Measurements from ENCODE around the gene LETM1.
"Not testable (repeated sequence)": the region's sequence is repeated elsewhere in the genome, so short reads cannot be mapped to it uniquely, and the experiment has no call there.

The LETM1 gene

DNA sequence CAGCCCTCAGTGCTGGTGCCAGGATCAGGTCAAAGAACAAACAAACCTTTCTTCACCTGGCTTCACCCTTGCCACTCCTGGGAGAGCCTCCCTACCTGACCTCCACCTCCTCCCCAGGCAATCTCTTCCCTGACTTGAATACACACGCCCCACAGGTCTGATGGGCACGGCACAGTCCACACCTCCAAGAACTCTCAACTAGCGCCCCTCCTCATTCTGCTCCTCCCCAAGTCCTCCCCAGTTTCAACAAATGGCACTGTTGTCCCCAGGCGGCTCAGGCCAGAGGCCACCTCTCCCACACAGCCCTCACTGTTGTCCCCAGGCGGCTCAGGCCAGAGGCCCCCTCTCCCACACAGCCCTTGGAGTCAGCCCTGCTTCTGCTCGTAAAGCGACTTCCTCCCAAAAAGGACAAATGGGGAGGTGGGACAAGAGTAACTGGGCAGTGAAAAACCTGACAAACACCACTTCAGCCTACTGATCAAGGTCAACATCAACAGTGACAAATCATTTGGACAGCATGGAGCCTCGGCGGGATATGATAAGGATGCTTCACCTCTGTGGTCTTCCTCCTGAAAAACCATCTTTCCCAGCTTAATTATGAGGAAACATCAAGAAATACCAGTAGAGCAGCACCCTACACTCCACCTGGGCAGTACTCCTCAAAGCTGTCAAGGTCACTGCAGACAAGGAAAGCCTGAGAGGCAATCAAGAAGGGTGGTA, 2.9 kb downstream of the LETM1 start:
- no peak for DNase-seq (ENCODE audit: low read depth in 2 of 2, low spot score in 1 of 2)

DNA sequence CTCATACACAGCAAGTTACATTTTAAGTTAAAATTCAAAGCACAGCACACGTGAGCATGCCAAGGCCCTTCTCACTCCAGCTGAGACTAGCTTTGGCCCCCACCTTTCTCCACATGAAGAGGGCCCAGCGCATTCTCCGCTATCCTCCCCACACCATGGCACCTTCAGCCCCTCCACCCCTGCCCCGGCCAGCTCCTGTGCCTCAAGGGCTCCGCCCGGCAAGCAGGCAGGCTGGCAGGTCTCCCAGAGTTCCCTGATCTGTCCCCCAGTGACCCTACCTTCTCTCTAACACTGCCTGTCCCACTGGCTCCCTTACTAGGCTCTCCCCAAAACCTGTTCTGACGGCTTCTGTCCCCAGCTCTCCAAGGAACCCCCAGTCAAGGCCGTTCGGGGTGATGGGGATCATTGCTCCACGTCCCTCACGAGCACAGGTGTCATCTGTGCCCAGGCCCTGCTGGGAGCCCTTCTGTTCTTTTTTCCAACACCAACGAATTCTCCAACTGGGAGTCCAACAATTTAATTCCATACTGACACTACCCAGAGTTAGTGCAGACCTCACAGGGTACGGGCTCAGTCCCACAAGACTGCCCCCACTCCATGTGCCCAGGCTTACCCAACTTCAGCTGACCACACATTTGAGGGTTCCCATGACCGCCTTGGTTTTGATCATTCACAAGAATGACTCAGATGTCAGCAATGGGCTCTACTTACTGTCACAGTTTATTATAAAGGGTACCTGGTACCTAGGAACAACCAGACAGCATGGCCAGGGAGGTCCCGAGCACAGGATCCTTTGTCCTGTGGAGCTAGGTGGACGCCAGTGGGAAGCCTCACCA, 4.2 kb downstream of the LETM1 start:
- DNase-seq (ENCODE audit: low read depth in 2 of 2, low spot score in 1 of 2), result no peak

DNA sequence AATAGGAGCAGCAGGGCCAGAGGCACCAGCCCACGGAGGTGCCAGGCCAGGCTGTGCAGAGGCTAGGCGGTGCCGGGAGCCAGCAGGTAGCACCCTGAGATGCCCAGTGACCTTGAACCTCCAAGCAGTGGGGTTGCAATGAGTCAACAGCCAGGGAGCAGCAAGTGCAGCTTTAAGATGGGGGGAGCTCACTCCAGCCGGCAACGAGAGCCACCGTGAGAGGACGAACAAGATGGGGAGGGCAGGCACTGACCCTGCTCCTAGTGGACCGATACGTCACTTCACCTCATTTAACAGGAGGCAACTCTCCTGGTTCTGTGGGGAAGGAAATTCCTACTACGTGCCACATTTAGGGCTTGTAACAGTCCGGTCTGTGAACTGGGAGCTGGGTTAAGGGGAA, 4.8 kb downstream of the LETM1 start:
- DNase-seq (ENCODE audit: low read depth in 2 of 2, low spot score in 1 of 2), result no peak

DNA sequence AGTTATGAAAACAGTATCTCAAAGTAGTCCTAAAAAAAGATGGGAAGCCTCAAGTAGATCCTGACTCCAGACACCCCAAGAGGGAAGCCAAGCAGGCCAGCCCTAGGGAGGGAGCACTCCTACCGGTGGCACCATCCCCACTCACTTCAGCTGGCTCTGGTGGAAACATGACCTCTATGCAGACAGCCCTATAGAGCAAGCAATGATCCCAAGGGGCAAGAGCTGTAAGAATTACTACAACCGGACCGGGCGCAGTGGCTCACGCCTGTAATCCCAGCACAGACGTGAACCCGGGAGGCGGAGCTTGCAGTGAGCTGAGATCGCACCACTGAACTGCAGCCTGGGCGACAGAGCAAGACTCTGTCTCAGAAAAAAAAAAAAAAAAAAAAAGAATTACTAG, 5.7 kb downstream of the LETM1 start:
- DNase-seq (ENCODE audit: low read depth in 2 of 2, low spot score in 1 of 2), result no peak

DNA sequence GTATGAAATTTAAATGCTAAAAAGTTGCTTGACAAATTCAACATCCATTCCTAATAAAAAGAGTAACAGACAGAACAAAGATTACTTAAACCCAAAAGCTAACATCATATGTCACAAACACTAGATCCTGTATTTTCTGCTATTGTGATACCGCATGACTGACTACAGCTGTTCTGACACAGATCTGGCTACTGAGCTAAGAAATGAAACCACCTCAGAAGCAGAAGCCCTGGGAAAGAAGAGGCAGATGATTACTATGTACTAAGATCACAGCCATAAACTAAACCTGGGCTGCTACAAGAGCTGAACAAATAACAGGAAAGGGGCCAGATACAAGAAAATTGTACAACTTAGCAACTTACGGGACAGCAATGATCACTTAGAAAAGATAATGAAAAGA, 9.4 kb downstream of the LETM1 start:
- DNase-seq (ENCODE audit: low read depth in 2 of 2, low spot score in 1 of 2), result no peak

DNA sequence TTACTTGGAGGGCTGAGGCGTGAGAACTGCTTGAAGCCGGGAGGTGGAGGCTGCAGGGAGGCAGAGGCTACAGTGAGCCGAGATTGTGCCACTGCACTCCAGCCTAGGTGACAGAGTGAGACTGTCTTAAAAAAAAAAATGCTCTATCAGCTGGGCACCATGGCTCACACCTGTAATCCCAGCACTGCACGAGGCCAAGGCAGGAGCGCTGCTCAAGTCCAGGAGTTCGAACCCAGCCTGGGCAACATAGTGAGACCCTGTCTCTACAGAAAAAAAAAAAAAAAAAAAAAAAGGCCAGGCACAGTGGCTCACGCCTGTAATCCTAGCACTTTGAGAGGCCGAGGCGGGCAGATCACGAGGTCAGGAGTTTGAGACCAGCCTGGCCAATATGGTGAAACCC, 11.3 kb downstream of the LETM1 start:
- not testable (repeated sequence) for DNase-seq (ENCODE audit: low read depth in 2 of 2, low spot score in 1 of 2)

DNA sequence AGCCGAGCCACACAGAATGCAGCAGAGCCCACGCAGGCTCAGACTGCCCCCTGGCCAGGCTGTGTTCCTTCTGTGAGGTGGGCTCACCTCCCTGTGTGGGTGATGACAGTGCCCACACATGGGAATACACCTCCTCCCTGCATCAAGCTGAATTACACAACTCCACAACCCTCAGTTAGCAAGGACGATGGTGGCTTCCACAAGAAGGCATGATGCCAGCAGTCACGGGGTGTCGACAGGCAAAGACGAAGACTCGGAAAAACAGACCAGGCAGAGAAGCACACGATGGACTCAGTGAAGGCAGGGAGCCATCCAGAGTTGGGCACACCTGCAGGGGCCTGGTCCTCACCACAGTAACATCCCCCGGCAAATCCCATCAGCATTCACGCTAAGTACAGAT, 12.1 kb downstream of the LETM1 start:
- DNase-seq (ENCODE audit: low read depth in 2 of 2, low spot score in 1 of 2), result no peak

DNA sequence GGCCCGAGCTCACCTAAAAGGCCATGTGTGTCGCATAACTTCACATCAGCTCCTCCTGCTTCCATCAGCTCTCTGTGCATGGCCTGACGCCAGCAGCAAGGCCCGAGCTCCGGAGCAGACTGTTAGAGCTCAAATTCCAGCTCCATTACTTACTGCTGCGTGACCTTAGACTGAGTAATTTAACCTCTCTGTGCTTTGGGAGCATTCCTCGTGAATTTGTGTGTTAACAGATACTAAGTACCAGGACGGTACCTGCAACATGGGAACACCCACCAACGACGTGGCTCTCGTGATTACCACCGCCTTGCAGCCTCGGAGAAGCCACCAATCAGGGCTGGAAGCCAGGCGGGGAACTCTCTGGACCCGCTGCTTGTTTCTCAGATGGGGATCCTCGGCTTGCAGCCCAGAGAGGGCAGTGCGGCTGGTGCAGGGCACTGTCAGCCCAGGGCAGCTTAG, 12.9 kb downstream of the LETM1 start:
- DNase-seq (ENCODE audit: low read depth in 2 of 2, low spot score in 1 of 2), result no peak

DNA sequence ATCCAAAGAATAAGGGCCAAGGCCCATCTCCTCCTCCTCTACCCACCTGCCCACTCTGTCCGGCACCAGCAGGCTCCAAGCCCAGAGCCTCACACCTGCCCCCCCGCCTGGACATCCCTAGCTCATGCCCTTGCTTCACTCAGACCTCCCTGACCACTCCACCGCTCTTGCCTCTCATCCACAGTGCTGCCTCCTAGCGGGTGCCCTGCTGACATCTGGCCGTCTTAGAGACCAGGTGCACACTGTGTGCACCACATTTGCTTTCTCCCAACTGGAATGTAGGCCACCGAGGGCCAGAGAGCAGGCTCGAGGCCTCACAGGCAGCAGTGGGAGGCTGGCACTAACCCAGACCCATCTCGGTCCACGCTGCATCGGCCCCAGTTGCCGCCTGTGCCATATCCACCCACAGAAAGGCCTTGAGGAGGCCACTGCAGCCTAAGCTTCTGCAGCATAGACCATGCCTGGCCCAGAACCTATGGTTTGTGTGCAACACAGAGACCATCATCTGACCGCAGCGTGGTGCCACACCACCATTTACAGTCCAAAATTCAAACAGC, 13.5 kb downstream of the LETM1 start:
- DNase-seq (ENCODE audit: low read depth in 2 of 2, low spot score in 1 of 2), result no peak

DNA sequence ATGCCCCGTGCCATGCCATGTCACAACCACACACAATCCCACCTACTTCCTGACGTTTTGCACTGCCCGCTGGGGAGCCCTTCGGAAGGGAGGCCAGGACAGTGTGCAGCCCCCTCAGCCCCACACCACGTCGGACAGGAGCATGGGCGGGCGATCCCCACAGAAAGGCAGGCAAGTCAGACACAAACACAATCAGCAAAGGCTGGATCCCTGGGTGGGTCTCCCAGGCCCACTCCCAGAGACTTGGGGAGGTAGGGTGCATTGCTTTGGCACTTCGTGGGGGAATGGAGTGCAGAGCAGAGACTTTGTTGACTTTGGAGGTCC, 14.1 kb downstream of the LETM1 start:
- DNase-seq (ENCODE audit: low read depth in 2 of 2, low spot score in 1 of 2), result no peak

DNA sequence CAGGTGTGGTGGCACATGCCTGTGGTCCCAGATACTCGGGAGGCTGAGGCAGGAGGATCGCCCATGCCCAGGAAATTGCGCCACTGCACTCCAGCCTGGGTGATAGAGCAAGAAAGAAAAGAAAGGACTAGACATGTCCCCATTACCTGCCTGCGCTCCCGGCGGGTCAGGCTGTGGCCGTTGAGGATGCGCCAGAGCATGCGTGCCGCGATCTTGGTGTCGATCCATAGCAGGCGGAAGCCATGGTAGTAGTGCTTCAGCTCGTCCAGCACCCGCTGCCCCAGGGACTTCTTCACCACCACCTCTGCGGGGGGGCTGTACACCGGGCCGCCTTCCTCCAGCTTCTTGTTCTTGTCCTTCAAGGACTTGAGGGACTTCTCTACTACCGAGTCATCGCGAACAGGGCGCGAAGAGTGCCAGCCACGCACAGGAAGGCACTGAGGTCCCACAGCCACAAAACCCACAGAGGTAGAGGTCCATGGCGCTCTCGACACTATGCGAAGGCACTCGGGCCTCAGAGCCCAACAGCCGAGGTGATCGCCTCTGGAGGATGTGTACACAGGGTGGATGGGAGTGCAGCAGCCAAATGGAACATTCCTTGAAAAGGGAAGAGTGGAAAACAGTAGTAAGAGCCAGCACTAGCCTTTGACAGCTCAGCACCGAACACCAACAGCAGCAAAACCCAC, 14.6 kb downstream of the LETM1 start:
- DNase-seq (ENCODE audit: low read depth in 2 of 2, low spot score in 1 of 2), result no peak

DNA sequence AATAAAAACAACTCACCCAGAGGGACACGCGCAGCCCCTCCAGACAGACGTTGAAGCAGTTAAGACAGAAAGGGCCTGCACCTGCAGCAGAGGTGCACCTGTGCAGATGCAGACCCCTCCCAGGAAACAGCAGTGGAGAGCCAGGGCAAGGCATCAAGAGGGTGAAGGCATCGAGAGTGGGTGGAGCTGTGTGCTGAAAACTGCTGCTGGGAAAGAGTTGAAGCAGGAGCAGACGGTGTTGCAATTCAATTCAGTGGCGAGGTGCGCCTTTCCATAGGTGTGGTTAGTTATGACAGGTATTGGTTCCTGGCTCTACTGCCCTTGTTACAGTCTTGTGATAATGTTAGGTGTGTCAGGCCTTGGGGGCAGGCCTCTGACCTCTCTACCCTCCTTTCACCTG, 16.7 kb downstream of the LETM1 start:
- no peak for DNase-seq (ENCODE audit: low read depth in 2 of 2, low spot score in 1 of 2)

DNA sequence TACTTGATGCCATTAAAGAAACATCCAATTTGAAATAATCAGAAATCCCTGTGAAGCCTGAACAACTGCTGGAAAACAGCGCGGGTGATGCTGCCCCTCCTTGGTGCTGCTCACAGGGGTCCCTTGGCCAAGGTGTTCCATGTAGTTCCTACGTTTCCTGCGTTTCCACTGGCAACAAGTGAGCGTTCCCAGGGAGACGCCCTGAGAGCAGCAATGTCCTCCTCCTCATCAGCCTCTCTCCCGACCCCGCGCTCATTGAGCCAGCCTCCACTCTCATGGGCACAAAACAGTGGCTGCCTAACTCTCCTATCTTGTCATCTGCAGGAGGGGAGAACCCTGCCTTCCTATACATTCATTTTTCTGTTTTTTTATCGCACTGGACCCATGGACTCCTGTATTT, 18.9 kb downstream of the LETM1 start:
- no peak for DNase-seq (ENCODE audit: low read depth in 2 of 2, low spot score in 1 of 2)

DNA sequence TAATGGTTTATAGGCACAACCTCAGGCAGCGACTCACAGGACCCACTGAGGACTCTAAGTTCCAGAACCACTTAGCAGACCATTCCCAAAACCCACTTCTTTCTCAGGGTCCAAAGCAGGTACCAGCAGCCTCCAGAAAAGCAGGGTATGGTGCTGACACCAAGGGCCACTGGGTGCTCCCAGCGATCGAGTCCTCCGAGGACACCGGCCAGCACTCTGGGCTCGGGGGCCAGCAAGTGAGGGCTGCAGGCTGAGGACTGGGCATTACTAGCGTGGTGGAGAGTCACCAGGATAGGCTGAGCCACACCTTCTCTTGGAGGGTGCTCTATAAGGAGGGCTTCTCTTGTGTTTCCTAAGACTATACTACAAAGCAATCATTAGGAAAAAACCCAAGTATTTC, 19.3 kb downstream of the LETM1 start:
- DNase-seq (ENCODE audit: low read depth in 2 of 2, low spot score in 1 of 2), result no peak

DNA sequence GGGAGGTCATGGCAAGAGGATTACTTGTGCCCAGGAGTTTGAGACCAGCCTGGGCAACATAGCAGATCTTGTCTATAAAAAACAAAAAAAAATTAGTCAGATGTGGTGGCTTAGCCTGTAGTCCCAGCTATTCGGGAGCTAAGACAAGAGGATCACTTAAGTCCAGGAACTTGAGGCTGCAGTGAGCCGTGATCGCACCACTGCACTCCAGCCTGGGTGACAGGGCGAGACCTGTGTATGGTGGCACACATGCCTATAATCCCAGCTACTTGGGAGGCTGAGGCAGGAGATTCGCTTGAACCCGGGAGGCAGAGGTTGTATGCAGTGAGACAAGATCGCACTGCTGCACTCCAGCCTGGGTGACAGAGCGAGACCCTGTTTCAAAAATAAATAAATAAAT, 20.1 kb downstream of the LETM1 start:
- DNase-seq (ENCODE audit: low read depth in 2 of 2, low spot score in 1 of 2), result not testable (repeated sequence)

DNA sequence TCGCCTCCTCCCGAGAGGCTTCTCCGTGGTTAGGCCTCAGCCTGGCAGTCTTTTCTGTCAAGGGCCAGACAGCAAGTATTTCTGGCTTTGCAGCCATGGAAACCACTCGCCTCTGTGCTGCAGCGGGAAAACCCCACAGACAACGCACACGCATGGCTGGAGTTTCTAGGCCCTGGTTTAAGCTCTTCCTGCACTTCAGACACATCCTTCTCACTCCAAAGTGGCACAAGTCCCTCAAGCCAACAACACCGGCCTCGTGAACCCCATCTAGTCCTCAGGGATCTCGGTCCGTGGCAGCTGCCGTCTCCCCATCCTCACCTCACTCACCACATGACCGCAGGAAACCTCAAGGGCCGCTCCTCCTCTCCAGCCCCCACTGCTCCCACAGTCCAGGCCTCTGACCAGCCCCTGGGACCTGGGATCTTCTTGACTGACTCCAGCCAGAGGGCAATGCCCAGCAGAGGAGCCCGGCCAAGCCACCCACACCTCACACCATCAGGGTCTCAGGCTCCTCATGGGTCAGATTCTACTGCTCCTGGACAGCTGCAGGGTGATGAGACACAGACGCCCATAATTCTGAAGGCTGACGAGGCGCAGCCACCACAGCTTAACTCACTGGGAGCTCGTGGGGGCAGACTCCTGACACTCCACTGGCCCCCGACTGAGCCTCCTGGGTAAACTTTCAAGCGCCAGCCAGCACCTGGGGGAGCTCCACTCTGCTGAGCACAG, 21.7 kb downstream of the LETM1 start:
- no peak for DNase-seq (ENCODE audit: low read depth in 2 of 2, low spot score in 1 of 2)

DNA sequence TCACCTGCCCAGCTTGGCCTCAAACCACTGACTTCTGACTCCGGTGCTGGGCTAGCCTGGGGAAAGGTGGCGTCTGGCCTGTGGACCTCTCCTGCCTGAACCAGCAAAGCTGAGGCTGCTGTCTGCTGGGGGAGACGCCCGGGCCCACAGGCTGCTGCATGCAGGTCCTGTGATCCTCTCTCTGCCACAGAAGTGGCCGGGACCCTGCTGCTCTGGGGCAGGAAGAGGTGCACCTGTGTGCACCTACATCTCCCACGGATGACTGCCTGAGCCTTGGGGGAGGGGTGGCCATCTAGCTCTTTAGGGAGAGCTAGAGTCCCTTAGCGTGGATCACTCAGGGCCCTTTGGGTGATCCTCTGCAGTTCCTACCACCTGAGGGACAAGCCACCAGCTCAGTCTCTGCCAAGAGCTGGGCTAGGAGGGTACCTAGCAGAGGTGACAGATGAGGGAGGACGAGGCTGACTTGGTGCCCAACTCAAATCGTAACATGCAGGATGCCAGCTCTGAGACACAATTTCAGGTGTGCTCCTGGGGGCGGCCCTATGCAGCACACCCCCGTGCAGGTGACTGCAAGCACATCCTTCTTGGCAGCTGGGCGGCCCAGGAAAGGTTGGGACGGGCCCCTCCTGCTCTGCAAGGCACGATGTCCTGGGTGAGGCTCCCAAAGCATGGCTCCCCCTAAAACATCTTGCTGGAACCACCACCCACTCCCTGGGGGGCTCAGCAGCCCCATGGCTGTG, 22.5 kb downstream of the LETM1 start:
- no peak for DNase-seq (ENCODE audit: low read depth in 2 of 2, low spot score in 1 of 2)

DNA sequence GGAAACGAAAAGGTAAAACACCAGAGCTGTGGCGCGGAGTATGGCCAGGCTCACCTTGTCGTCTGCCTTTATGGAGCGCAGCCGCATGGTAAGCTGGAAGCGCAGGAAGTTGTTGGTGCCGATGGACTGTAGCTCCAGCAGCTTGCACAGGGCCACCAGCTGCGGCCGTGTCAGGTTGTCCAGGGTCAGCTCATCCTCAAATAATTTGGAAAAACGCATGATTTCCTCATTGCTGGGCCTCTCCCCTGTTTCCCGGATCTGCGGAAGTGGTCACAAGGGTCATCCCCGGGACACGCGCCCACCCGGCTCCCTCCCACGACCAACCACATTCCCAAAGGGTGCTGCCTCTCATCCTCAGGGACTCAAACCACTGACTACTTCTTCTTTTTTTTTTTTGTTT, 23.3 kb downstream of the LETM1 start:
- no peak for DNase-seq (ENCODE audit: low read depth in 2 of 2, low spot score in 1 of 2)

DNA sequence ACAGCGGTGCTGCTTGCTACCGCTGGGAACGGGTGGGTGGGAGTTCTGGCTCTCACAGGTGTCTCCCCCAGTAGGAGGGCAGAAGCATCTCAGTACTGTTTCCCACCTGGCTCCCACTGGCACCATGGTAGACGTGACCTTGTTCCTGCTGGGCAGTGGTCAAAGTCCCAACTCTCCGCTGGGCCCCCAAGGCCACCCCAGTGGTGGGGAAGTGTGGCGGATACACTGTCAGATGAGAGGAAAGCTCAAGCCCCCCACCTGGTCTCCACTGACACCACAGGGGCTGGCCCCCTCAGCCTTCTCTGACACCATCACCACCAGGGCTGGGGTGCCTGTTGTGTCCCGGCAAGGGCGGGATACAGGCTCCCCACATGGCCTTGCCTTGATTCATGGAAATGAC, 24.6 kb downstream of the LETM1 start:
- no peak for DNase-seq (ENCODE audit: low read depth in 2 of 2, low spot score in 1 of 2)

DNA sequence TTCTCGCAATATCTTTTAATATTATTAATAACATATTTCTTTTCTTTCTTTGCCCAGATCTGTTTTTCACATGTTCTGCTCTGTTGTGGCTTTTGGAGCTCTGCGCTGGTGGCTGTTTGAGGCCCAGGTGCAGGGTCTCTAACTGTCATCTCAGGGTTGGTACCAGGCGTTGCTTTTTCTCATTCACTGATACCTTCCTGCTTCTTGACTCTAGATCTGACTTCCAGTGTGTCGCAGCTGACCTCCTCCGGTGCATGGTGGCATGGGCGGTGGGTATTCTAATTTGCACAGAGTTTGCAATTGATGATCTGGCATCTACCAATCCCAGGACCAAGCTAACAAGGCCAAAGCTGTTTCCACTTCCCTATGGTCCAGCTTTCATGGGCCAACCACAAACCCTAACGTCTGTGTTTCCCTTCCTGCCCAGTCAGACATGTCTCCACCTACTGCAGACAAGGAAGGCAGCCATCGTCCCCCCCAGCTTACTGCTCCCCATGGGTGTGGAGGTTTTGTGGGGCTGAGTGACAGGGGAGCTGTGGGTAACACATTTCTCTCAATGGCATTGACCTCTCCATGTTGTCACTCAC, 25.2 kb downstream of the LETM1 start:
- DNase-seq (ENCODE audit: low read depth in 2 of 2, low spot score in 1 of 2), result no peak

Data from stimulated activated CD8-positive, alpha-beta memory T cell treated with anti-CD3 and anti-CD28 coated beads, Interleukin-4, amount 100 ng/mL, for 4 hours (primary cell).